AG10803 (cell line): Measurements from ENCODE around the gene CCDC91.

Source experiments
- DNase-seq: peaks from one replicate; pipeline ENCODE4 v3.0.0; 2010; ENCODE audit warnings: low read depth
- H3K4me3 ChIP-seq: 2 replicates; pipeline ENCODE4 v1.5.1; 2011; ENCODE audit warnings: mild to moderate bottlenecking, low read length, control low read depth
- TF ChIP-seq, protein P1 (sequence below): conservative IDR thresholded peaks from 2 replicates; pipeline ENCODE4 v1.5.1; 2011; ENCODE audit warnings: mild to moderate bottlenecking, low read length, control low read depth, inconsistent platforms

The CCDC91 gene

DNA sequence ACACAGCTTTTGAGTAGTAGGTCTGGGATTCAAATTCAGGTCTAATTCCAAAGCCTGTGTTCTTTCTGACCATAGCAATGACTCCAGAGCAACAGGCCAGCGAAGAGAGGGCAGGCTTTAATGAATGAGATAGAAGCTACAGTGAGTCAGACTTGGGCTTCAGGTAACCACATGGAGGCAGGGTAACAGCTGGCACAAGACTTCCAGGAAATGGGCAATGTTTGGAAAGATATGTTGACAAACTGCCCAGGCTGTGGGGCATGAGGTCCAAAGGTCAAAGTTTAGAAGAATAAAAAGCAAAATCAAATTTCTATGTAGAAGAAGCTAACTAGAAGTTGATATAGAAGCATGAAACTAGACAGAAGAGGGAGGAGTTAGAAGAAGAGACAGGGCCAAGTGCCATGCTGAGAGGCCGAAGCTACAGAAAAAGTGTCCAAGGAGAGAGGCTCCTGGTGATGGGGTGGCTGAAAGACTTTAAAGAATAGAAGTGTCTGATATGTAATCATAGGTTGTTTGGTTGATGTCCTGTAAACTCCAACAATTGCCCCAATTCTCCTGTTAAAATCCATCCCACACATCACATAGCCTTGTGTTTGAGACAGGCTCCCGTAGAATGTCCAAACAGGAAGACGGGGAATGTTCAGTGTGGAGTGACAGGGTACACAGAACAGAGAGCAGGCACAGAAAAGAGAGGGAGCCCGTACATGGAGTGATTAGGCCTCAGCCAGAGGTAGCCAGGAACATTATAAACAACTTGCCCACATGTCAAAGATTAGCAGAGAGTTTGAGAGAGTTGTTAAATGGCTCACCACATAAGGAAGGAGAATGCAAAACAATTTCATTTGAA lies 384.7 kb downstream of the CCDC91 start:
- no peak overlapping the region for H3K4me3 ChIP-seq
- TF ChIP-seq, protein P1, sequence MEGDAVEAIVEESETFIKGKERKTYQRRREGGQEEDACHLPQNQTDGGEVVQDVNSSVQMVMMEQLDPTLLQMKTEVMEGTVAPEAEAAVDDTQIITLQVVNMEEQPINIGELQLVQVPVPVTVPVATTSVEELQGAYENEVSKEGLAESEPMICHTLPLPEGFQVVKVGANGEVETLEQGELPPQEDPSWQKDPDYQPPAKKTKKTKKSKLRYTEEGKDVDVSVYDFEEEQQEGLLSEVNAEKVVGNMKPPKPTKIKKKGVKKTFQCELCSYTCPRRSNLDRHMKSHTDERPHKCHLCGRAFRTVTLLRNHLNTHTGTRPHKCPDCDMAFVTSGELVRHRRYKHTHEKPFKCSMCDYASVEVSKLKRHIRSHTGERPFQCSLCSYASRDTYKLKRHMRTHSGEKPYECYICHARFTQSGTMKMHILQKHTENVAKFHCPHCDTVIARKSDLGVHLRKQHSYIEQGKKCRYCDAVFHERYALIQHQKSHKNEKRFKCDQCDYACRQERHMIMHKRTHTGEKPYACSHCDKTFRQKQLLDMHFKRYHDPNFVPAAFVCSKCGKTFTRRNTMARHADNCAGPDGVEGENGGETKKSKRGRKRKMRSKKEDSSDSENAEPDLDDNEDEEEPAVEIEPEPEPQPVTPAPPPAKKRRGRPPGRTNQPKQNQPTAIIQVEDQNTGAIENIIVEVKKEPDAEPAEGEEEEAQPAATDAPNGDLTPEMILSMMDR, result no peak
- DNase-seq, result no peak

DNA sequence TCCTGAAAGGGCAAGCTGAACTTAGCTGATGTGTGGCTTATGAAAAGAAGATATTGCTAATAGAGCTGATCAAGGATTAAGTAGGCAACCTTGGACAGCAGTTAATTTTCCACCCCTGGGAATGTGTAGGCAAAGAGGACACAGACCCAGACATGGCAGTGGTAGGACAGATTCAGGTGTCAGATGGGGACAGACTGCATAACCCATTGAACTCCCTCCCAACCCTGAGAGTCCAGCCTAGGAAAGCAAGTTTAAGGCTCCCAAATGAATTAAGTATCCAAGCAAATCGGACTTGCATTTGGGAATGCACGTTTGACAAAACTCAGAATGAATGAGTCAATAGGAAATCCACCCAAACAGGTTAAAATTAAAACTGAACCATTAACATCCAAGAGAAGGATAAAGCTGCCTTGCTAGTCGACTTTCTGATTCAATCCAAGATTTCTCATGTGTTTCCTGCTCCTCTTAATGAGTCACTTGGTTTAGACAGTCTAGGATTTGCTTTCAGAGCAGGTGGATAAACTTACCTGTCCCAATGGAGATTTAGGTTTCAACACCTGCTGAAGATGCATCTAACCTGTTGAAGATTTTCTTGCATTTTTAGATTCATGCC lies 385.4 kb downstream of the CCDC91 start:
- no peak overlapping the region for H3K4me3 ChIP-seq
- TF ChIP-seq, protein P1, result no peak
- DNase-seq, result no peak

DNA sequence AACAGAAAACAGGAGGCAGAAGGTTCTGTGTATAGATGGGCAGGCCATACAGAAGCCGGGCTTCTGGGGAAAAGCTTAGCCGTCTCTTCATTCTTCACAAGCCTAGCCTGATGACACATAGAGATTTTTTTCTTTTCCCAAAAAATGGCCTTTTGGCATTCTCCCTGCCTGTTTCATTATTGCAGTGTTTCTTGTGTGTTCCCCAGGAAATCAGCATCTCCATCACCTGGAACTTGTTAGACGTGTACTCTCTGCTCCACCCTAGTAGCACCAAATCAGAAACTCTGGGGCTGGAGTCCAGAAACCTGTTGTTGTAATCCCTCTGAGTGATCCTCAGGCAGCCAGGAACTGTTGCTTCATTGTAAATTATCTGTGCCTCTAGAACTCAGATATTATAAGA lies 388.1 kb downstream of the CCDC91 start:
- H3K4me3 ChIP-seq, result no peak overlapping the region
- TF ChIP-seq, protein P1, result no peak

DNA sequence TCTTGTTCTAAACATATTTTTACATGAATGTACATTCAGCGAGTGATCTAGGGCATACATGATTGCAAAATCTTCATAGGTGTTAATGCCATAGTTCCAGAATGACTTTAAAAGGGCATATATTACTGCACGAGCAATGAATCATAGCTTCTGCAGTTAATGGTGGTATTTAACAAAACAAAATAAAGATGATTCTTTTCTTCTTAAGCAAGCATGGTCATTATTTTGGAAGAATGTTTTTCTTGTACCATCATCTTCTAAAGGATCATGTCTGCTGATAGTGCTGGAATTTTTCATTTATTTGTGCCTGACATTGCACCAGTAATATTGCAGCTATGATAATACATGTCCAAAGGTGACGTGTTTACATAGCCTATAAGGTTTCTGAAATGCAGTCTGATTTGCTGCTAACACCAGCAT lies 388.6 kb downstream of the CCDC91 start:
- H3K4me3 ChIP-seq, result no peak overlapping the region
- TF ChIP-seq, protein P1, result no peak
- peak; percentile 9 for DNase-seq

More for the DNA sequence above, 388.1 kb downstream of the CCDC91 start:
- peak; percentile 78 for DNase-seq

DNA sequence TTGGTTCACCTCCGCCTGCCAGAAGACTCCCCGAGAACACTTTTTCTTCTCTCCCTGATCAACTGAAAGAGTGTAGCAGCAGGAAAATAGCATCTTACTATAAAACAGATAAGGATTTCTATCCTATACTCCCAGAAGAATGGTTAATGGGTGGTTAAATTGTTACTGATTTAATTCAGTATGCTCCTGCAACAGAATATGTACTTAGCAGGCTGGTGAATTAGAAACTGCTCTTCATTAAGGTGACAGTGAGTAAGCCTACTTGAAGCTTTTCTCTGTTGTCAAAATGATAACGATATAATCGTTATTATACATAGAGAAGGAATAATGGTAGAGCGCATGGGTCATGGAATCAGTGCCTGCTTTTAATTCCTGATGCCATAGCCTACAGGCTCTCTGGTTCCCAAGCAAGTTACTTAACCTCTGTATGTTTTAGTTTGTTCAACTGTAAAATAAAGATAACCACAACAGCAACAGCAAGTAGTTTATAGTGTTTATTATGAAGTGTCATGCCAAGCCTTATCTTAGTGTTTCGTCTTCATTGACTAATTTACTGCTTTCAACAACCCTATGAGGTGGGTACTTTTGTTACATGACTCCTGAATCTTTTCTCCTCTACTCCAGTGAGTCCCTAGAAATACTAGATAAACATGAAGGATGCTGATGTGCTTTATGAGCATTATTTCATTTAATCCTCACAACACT lies 392.6 kb downstream of the CCDC91 start:
- no peak for DNase-seq
- TF ChIP-seq, protein P1, result no peak
- H3K4me3 ChIP-seq, result no peak overlapping the region

DNA sequence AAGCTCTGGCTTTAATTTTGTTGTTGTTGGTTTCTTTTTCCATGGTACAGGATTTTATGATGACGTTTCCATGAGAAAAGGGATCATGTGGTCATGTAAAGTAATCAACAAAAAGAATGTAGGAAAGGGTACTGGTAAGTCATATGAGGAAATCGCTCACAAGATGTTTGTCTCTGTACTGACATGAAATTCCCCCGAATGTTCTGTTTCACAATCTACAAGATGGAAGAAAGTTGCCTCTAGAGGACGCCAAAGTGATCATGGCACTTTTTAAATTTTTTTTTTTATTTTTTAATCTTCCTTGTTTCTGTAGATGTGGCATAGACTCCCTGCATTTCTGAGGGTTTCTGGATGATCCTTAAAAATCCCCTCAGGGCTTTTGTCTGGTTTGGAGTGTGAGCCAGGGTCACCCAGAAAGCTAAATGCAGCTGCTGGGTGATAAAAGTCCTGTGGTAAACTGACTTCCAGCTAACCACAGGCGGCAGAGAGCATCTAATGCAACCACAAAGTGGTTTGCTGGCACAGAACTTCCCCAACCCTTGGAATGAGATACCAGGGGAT lies 393.5 kb downstream of the CCDC91 start:
- H3K4me3 ChIP-seq, result no peak overlapping the region
- TF ChIP-seq, protein P1, result peak; percentile 36
- peak; percentile 82 for DNase-seq
